T-helper 1 cell treated with Interleukin-12 subunit alpha and Interleukin-12 subunit beta and Interleukin-4 antibody, amounts not matched to agents 30 ng/mL and 1 ng/mL, for 36 hours (primary cell): ENCODE results near the gene PANX1. TPM values are rescaled to one million over a fixed set of nuclear protein-coding genes. Genes with fewer than 3 reads are reported as not detected.
"Not testable (repeated sequence)": the region's sequence is repeated elsewhere in the genome, so short reads cannot be mapped to it uniquely, and the experiment has no call there.

Experiments used
- intact Hi-C: fragments of 100-400 bp; cut with micrococcal nuclease; formaldehyde crosslinking; loops from one replicate; pipeline ENCODE4 v1.15.1; 2024
- total RNA-seq: library from RNA; stranded (reverse); gene quantifications from 2 replicates; pipeline ENCODE4 v1.2.3, GENCODE V29; 2022

The PANX1 gene
- total RNA-seq, 1 donor from 2014 or later: 16.6 TPM

GRCh38 chr11:94148189-94148588 lies 19.5 kb downstream of the PANX1 start:
- intact Hi-C loops: no loop called here

DNA sequence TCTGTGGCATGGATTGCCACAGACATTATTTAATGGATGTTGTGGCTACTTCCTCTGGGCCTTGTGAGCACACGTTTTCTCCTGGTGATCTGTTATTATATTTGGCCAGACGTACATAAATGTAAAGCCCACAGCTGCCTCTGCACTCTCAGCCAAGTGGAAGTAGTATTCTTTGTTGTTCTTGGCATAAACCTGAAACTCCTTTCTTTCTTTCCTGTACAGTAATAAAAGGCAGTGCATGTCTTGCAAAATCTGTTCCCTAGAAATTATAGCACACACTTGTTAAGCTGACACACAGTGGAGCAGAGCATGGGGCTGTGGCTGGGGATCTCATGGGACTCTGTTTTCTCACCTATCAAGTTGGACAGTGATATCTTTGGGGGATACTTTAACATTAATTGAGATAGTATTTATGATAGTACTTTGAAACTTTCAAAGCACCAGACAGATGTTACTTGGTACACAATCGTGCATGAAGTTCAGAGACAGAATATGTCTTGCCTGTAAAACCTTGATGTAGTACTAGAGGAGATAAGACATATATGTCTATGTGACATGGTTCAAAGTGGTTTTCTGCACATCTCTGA lies 20.9 kb downstream of the PANX1 start:
- intact Hi-C loops: no loop called here

DNA sequence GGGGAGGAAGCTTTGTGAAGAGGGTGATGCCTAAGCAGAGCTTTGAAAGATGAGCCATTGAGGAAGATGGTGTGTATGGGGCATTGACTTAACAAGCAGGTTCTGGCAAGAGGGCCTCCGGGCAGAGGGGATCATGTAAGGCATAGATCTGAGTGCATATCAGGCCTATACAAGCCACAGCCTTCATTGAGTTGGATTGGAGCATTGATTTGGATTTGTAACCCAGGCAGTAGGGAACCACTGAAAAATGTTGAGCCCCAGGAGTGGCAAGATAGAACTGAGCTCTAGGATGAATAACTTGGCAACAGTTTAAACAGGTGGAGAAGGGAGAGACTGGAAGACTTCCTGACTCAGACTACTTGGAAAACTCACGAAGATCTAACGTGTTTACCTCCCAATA lies 21.4 kb downstream of the PANX1 start:
- intact Hi-C loops: no loop called here

DNA sequence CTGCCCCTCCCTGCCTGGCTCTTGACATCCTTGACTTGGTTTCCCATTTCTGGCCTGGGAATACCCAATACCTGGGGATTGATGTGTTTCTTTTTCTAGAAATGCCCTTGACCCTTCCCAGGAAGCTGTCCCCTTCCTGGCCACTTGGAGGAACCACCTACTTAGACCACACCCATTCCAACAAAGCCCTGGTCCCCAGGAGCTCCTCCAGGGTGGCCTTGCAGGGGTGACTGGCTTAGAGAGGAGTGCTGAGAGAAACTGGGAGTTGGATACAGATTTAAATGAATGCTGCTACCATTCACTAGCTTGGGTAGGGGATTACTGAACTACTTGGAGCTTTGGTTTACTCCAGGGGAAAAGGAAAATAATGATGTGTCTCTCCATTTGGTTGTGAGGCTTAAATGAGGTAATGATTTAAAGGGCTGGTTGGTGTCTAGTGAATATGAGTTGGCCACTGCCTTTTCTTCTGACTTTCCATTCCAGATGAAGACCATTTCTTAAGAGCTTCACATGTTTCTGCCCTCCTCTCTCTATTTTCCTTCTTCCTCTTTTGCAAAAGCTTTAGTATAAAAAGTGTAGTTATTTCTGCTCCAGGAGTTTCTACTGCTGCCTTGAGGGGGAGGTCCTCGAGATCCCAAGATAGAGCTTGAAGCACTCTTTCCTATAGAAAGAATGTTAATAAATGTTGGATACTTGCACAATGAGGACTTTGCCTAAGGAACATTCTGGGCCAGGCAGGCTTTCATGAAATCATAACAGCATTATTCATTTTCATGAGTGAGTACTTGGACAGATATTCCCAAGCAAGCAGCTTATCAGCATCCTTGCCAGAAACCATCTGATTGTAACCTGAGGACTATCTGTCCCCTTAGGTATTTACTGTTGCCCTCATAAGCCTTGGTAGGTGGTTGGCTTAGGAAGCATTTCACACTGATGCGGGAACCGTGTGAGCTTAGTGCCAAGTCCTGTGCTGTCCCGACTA lies 22.4 kb downstream of the PANX1 start:
- intact Hi-C loops: no loop called here

GRCh38 chr11:94151903-94152677 lies 23.4 kb downstream of the PANX1 start:
- intact Hi-C loops: no loop called here

DNA sequence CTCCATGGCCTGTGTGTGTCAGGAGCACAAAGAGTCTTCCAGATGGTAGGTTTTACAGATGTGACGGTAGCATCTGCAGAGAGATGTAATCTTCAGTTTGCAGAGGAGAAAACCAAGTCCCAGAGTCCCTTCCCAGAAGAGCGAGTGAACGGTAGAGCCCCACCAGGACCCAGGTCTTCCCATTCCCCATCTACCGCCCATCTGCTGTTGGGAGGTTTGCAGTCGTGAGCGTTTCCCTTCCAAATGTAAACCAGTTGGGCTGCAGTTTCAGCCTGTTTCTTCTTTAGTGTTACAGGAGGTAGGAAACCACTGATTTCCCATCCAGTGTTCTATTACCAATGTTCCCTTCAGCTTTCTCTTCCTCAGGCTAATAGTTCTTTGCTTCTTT lies 24.0 kb downstream of the PANX1 start:
- intact Hi-C loops: no loop called here

GRCh38 chr11:94153320-94153719 lies 24.7 kb downstream of the PANX1 start:
- intact Hi-C loops: no loop called here

DNA sequence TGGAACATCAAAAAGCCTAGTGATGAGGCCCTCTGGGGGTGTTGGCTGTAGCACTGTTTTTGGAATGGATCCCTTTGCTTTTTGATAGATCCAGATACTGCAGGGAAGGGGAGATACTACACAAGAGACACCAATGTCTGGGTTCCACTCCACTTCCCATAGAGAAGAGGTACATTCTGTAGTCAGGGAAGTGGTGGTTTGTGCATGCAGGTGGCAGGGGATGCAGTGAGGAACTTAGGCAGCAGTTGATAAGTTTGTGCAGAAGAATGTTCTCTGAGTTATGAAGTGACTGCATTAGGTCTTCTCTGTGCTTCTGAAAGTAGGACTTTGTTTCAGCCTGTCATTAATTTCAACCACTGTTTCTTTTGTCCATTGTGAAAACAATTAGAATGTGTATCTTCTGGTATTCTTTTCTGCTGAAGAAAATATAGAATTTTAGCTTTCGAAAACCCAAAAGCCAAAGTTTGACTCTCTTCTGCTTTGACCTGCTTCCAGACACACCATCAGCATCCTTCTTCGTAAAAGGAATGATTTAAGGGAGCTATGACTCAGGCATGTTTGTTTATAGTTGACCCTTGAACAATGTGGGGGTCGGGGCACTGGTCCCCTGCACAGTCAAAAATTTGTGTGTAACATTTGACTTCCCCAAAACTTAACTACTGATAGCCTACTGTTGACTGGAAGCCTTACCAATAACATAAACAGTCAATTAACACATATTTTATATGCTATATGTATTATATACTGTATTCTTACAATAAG lies 25.6 kb downstream of the PANX1 start:
- intact Hi-C loops: no loop called here

GRCh38 chr11:94157339-94157738 lies 28.7 kb downstream of the PANX1 start:
- intact Hi-C loops: not testable (repeated sequence)

- intact Hi-C loops: no loop called here
Observed at GRCh38 chr11:94168882-94169281, 40.2 kb downstream of the PANX1 start.

- intact Hi-C loops: no loop called here
Observed at GRCh38 chr11:94169516-94169915, 40.9 kb downstream of the PANX1 start.

DNA sequence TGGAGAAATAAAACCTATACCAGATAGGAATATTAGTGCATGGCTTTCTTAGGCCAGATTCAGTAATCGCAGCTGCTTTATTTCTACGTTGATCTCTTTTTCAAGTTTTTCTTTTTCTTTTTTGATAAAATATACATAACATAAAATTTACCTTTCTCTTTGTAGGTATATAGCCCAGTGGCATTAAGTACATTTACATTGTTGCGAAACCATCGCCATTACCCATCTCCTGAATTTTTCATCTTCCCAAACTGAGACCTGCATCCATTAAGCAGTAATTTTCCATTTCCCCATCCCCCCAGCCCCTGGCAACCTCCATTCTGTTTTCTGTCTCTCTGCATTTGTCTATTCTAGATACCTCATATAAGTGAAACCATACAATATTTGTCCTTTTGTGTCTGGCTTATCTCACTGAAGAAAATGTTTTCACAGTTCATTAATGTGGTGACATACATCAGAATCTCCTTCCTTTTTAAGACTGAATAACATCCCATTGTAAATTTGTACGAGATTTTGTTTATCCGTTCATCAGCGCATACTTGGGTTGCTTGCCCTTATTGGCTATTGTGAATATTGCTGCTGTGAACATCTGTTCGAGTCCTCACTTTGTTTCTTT lies 41.4 kb downstream of the PANX1 start:
- intact Hi-C loops: no loop called here

- intact Hi-C loops: loop anchor here (1.0 kb wide), 1 partner anchor 333 kb away; no protein-coding TSS in a partner anchor
Observed at GRCh38 chr11:94170953-94171352, 42.3 kb downstream of the PANX1 start.

GRCh38 chr11:94171693-94172440 lies 43.2 kb downstream of the PANX1 start:
- intact Hi-C loops: loop anchor here (1.0 kb wide), 1 partner anchor 332 kb away; no protein-coding TSS in a partner anchor

GRCh38 chr11:94175535-94175934 lies 46.9 kb downstream of the PANX1 start:
- intact Hi-C loops: no loop called here

DNA sequence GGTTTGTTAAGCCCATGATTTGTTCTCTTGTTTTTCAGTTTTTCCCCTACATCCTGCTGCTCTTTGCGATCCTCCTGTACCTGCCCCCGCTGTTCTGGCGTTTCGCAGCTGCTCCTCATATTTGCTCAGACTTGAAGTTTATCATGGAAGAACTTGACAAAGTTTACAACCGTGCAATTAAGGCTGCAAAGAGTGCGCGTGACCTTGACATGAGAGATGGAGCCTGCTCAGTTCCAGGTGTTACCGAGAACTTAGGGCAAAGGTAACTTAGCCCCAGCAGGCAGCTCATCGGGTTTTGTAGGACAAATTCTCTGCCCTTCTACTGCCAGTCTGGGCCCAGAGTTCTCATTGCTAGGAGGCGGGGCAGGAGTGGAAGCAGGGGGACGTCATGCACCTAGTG lies 49.7 kb downstream of the PANX1 start:
- intact Hi-C loops: no loop called here

- intact Hi-C loops: no loop called here
Observed at GRCh38 chr11:94179696-94180095, 51.1 kb downstream of the PANX1 start.

DNA sequence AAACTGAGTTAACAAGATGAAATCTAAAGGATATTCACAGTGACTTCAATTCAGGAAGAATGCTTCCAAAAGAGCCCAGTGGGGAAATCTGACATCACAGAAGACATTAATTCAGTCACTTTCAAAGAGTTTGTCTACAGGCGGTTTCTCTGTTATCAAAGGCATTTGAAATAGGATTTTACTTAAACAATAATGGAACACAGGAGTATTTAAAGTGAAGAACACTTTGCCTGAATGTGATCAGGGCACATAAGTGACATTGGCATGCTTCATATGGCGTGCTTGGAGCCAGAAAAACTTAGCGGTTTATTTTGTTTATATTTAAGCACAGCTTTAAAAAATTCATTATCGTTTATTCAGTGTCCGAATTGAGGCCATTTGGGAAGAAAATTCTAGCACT lies 52.9 kb downstream of the PANX1 start:
- intact Hi-C loops: no loop called here

GRCh38 chr11:94181943-94182342 lies 53.3 kb downstream of the PANX1 start:
- intact Hi-C loops: no loop called here
